Neural progenitor cell (in vitro differentiated cells): Measurements from ENCODE around the gene PCNT. TPM values are rescaled to one million over a fixed set of nuclear protein-coding genes. Genes with fewer than 3 reads are reported as not detected.

Experiments
- DNase-seq: peaks from one replicate; pipeline ENCODE4 v3.0.0-alpha.2; 2016; ENCODE audit warnings: low spot score
- H2AFZ ChIP-seq: fragments of 200-600 bp; sonication (generic); replicated peaks from 2 replicates; pipeline ENCODE4 v1.6.1; 2016; ENCODE audit warnings: antibody characterized with exemption
- H3F3A ChIP-seq: fragments of 200-600 bp; sonication (generic); 2 replicates; pipeline ENCODE4 v1.6.1; 2016; ENCODE audit warnings: antibody characterized with exemption, low read depth
- H3K27ac ChIP-seq: fragments of 200-600 bp; sonication (generic); 2 replicates; pipeline ENCODE4 v1.5.1; 2016; ENCODE audit warnings: mild to moderate bottlenecking
- H3K27me3 ChIP-seq: fragments of 200-600 bp; sonication (generic); 2 replicates; pipeline ENCODE4 v1.6.1; 2016; ENCODE audit warnings: mild to moderate bottlenecking, moderate library complexity
- H3K36me3 ChIP-seq: fragments of 200-600 bp; sonication (generic); 2 replicates; pipeline ENCODE4 v1.5.1; 2016
- H3K4me1 ChIP-seq: fragments of 200-600 bp; sonication (generic); 2 replicates; pipeline ENCODE4 v1.6.1; 2016; ENCODE audit warnings: mixed run types
- H3K4me2 ChIP-seq: fragments of 200-600 bp; sonication (generic); 2 replicates; pipeline ENCODE4 v1.6.1; 2016
- H3K4me3 ChIP-seq: fragments of 200-600 bp; sonication (generic); 2 replicates; pipeline ENCODE4 v1.5.1; 2016
- H3K79me2 ChIP-seq: fragments of 200-600 bp; sonication (generic); 2 replicates; pipeline ENCODE4 v1.6.1; 2016; ENCODE audit warnings: low read depth
- H3K9ac ChIP-seq: fragments of 200-600 bp; sonication (generic); 2 replicates; pipeline ENCODE4 v1.6.1; 2016
- H3K9me3 ChIP-seq: fragments of 200-600 bp; sonication (generic); 2 replicates; pipeline ENCODE4 v1.5.1; 2016; ENCODE audit warnings: low read depth
- H4K20me1 ChIP-seq: fragments of 200-600 bp; sonication (generic); 2 replicates; pipeline ENCODE4 v1.6.1; 2016; ENCODE audit warnings: low read depth
- H3K27ac Mint-ChIP-seq: 3 replicates; pipeline ENCODE4 v1.8.0; 2021; ENCODE audit warnings: mixed read lengths
- H3K27me3 Mint-ChIP-seq: 2 replicates; pipeline ENCODE4 v1.8.0; 2022; ENCODE audit warnings: low read depth, mild to moderate bottlenecking, inconsistent platforms, moderate library complexity, mixed read lengths; ENCODE audit not compliant: insufficient read depth
- H3K36me3 Mint-ChIP-seq: 3 replicates; pipeline ENCODE4 v1.8.0; 2021; ENCODE audit warnings: mixed read lengths
- H3K4me1 Mint-ChIP-seq: 3 replicates; pipeline ENCODE4 v1.8.0; 2021; ENCODE audit warnings: mixed read lengths
- H3K4me3 Mint-ChIP-seq: 3 replicates; pipeline ENCODE4 v1.8.0; 2021; ENCODE audit warnings: mild to moderate bottlenecking, moderate library complexity, mixed read lengths
- H3K9me3 Mint-ChIP-seq: 3 replicates; pipeline ENCODE4 v1.8.0; 2020; ENCODE audit warnings: mixed read lengths
- EZH2 ChIP-seq: fragments of 200-600 bp; sonication (generic); IDR thresholded peaks from 2 replicates; pipeline ENCODE4 v1.6.1; 2017; ENCODE audit warnings: antibody characterized with exemption, mild to moderate bottlenecking, moderate library complexity
- EZH2phosphoT487 ChIP-seq: fragments of 200-600 bp; sonication (generic); IDR thresholded peaks from 2 replicates; pipeline ENCODE4 v1.6.1; 2017; ENCODE audit warnings: antibody characterized with exemption
- total RNA-seq: library from RNA; depleted of rRNA; stranded (reverse); fragments of >200 nt; gene quantifications from 2 replicates; pipeline ENCODE4 v1.2.3, GENCODE V29; 2015; ENCODE audit warnings: low replicate concordance
- TF ChIP-seq, protein P1 (sequence below): fragments of 200-600 bp; sonication (generic); IDR thresholded peaks from 2 replicates; pipeline ENCODE4 v1.5.1; 2017; ENCODE audit warnings: antibody characterized with exemption, mild to moderate bottlenecking

The PCNT gene
- total RNA-seq, 1 donor from 2014 or later: 42.0 TPM

DNA sequence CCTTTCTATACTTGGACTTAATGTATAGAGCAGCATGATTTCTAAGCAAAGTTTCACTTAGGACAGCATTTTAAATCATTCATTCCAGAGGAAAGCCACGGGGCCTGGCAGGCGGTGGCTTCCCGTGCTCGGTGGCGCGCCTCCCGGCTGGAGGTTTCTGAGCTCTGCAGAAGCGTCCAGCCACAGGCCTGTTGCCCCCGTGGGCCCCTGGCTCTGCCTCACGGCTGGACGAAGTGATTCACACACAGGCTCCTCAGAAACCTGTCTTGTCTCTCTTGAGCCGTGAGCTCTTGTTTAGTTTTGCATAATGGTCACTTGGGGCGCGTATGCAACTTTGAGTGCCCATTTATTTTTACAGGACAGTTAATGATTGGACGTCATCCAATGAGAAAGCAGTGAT, 112.7 kb downstream of the PCNT start:
- Histone ChIP-seq H3K27ac (no peak overlapping the region), H3K9me3 (no peaks in the 10 kb centered on the region), H3F3A (no peaks in the 10 kb centered on the region), H3K27me3 (no peaks in the 10 kb centered on the region), H3K4me2 (no peak overlapping the region), H3K36me3 (no peaks in the 10 kb centered on the region), H3K79me2 (no peaks in the 10 kb centered on the region), H3K4me3 (no peak overlapping the region), H2AFZ (no peak overlapping the region), H3K9ac (peak overlapping the region; percentile 20), H3K4me1 (no peaks in the 10 kb centered on the region), H4K20me1 (no peaks in the 10 kb centered on the region)
- Mint-ChIP-seq H3K27ac (peak overlapping the region; percentile 33), H3K36me3 (peaks cover 38% of the 10 kb centered on the region), H3K9me3 (no peaks in the 10 kb centered on the region), H3K27me3 (peaks cover 3% of the 10 kb centered on the region), H3K4me1 (peaks cover 7% of the 10 kb centered on the region), H3K4me3 (peak overlapping the region; percentile 15)
- DNase-seq: no peak
- TF ChIP-seq, protein P1, sequence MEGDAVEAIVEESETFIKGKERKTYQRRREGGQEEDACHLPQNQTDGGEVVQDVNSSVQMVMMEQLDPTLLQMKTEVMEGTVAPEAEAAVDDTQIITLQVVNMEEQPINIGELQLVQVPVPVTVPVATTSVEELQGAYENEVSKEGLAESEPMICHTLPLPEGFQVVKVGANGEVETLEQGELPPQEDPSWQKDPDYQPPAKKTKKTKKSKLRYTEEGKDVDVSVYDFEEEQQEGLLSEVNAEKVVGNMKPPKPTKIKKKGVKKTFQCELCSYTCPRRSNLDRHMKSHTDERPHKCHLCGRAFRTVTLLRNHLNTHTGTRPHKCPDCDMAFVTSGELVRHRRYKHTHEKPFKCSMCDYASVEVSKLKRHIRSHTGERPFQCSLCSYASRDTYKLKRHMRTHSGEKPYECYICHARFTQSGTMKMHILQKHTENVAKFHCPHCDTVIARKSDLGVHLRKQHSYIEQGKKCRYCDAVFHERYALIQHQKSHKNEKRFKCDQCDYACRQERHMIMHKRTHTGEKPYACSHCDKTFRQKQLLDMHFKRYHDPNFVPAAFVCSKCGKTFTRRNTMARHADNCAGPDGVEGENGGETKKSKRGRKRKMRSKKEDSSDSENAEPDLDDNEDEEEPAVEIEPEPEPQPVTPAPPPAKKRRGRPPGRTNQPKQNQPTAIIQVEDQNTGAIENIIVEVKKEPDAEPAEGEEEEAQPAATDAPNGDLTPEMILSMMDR: no peak
- TF ChIP-seq EZH2phosphoT487: no peak
- no peak for TF ChIP-seq EZH2

DNA sequence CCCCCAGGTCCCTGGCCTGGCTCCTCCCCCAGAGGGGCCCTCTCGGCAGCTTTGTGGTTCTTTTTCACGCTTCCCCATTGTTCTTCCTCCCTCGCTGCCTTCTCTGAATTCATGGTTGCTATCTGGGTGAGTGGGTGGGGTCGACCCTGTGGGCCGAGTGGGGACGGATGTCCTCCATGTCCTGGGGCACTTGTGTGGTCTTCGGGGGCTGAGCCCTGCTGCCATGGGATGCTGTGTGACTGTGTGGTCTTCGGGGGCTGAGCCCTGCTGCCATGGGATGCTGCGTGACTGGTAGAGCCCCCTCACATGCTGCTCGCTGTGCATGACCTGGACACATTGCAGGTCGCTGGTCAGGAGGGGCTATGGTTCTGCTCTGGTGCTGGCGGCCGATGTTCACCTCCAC, 113.1 kb downstream of the PCNT start:
- no peak for DNase-seq
- H3K36me3 Mint-ChIP-seq: peaks cover 34% of the 10 kb centered on the region
- peaks cover 7% of the 10 kb centered on the region for H3K4me1 Mint-ChIP-seq
- Histone ChIP-seq H3K9me3 (no peaks in the 10 kb centered on the region), H3K4me2 (no peak overlapping the region), H3K27me3 (no peaks in the 10 kb centered on the region), H4K20me1 (no peaks in the 10 kb centered on the region), H3K27ac (no peak overlapping the region), H2AFZ (no peak overlapping the region), H3K36me3 (no peaks in the 10 kb centered on the region), H3K4me3 (no peak overlapping the region), H3F3A (no peaks in the 10 kb centered on the region), H3K9ac (peak overlapping the region; percentile 20), H3K4me1 (no peaks in the 10 kb centered on the region), H3K79me2 (no peaks in the 10 kb centered on the region)
- no peak overlapping the region for H3K4me3 Mint-ChIP-seq
- no peaks in the 10 kb centered on the region for H3K9me3 Mint-ChIP-seq
- TF ChIP-seq EZH2: no peak
- H3K27me3 Mint-ChIP-seq: peaks cover 3% of the 10 kb centered on the region
- H3K27ac Mint-ChIP-seq: peak overlapping the region; percentile 76

DNA sequence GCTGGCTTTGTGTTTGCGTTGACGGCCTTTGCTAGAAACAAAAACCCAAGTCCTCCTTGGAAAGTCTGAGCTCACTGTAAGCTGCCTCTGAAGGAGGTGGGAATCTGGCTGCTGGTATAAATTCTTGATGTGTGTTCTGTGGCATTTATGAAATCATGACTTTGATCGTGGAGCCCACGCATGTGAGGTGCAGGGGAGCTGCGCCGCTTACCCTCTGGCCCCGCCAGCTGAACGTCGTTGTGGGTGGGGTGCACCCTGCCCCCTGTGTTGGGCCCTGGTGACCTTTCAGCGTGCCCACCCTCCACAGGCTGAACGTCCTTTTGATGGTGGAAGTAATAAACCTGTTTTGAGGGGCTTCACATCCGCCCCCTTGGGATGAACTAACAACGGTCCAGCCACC, 113.6 kb downstream of the PCNT start:
- Histone ChIP-seq H2AFZ (no peak overlapping the region), H3K9ac (no peak overlapping the region), H3K9me3 (no peaks in the 10 kb centered on the region), H3K27ac (no peak overlapping the region), H3K79me2 (no peaks in the 10 kb centered on the region), H3K36me3 (no peaks in the 10 kb centered on the region), H4K20me1 (no peaks in the 10 kb centered on the region), H3F3A (no peaks in the 10 kb centered on the region), H3K4me3 (no peak overlapping the region), H3K4me1 (no peaks in the 10 kb centered on the region), H3K4me2 (no peak overlapping the region), H3K27me3 (no peaks in the 10 kb centered on the region)
- Mint-ChIP-seq H3K4me1 (peaks cover 7% of the 10 kb centered on the region), H3K36me3 (peaks cover 33% of the 10 kb centered on the region), H3K27ac (no peak overlapping the region), H3K4me3 (no peak overlapping the region), H3K27me3 (peaks cover 3% of the 10 kb centered on the region), H3K9me3 (no peaks in the 10 kb centered on the region)
- TF ChIP-seq, protein P1: no peak
- TF ChIP-seq EZH2phosphoT487: no peak
- no peak for TF ChIP-seq EZH2
- DNase-seq: no peak

DNA sequence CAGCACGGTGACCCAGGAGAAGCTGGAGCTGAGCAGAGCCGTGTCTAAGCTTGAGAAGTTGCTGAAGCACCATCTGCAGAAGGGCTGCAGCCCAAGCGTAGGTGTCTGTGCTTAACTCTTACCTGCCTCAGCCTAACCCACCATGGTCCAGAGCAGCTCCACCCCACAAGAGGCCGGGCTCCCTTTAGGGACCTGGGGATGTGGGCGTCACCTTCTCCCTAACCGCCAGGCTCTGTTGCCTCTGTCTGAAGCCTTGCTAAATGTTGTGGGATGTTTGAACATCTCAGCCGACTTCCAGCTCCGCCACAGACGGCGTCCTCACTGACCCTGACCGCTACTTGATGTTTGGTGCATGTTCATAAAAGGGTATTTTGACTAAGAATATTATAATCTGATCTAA, 114.3 kb downstream of the PCNT start:
- Mint-ChIP-seq H3K4me1 (peaks cover 7% of the 10 kb centered on the region), H3K27ac (no peak overlapping the region), H3K27me3 (peaks cover 3% of the 10 kb centered on the region), H3K9me3 (no peaks in the 10 kb centered on the region), H3K36me3 (peaks cover 39% of the 10 kb centered on the region), H3K4me3 (no peak overlapping the region)
- TF ChIP-seq EZH2phosphoT487: no peak
- no peak for TF ChIP-seq EZH2
- Histone ChIP-seq H3K4me3 (no peak overlapping the region), H3K36me3 (no peaks in the 10 kb centered on the region), H3K27ac (no peak overlapping the region), H3K27me3 (no peaks in the 10 kb centered on the region), H3K9ac (no peak overlapping the region), H3K9me3 (no peaks in the 10 kb centered on the region), H3K4me1 (no peaks in the 10 kb centered on the region), H3K4me2 (no peak overlapping the region), H3F3A (no peaks in the 10 kb centered on the region), H4K20me1 (no peaks in the 10 kb centered on the region), H3K79me2 (no peaks in the 10 kb centered on the region), H2AFZ (no peak overlapping the region)
- DNase-seq: no peak
